Endothelial cell of umbilical vein (primary cell): ENCODE measurements around the gene SHISA9. TPM values are rescaled to one million over a fixed set of nuclear protein-coding genes. Genes with fewer than 3 reads are reported as not detected.

Source experiments
- BruUV-seq: library from RNA; stranded (reverse); fragments of 400-500 nt; replicated peaks from 2 replicates; lab custom pipeline; 2021; lab: Mats Ljungman, UMichigan
- CTCF ChIA-PET: fragments of 300-600, 350-600 bp; sonication (Branson Sonifier 250); formaldehyde crosslinking; loops from one replicate; lab custom pipeline; 2021; ENCODE audit warnings: antibody characterized with exemption, inconsistent platforms; lab: Charles Lee
- POLR2A ChIA-PET: fragments of 300-600, 350-600 bp; sonication (Branson Sonifier 250); formaldehyde crosslinking; loops from one replicate; lab custom pipeline; 2021; ENCODE audit warnings: antibody characterized with exemption, inconsistent platforms; lab: Charles Lee
- DNase-seq: peaks from one replicate; pipeline ENCODE4 v3.0.0-alpha.2; 2011; ENCODE audit warnings: low read depth, low spot score
- FAIRE-seq: peaks from 2 replicates; lab custom pipeline; 2011; peaks lifted over from hg19 to GRCh38; lab: Jason Lieb, UNC
- H2AFZ ChIP-seq: 2 replicates; pipeline ENCODE4 v1.6.0; 2012; ENCODE audit warnings: low read depth, low read length, control low read depth, inconsistent platforms
- H3K27ac ChIP-seq: 2 replicates; pipeline ENCODE4 v1.5.1; 2011; ENCODE audit warnings: low read depth, mild to moderate bottlenecking, control low read depth, low read length, moderate library complexity; ENCODE audit not compliant: insufficient read depth
- H3K27me3 ChIP-seq, 2 experiments: 2 replicates each; pipeline versions ENCODE4 v1.6.0 to v1.6.1; 2011; ENCODE audit warnings: low read length in 2 of 2, mixed read lengths in 1 of 2; ENCODE audit not compliant: control insufficient read depth in 2 of 2, insufficient read depth in 2 of 2
- H3K36me3 ChIP-seq, 2 experiments: 2 replicates in 1 of 2; 3 replicates in 1 of 2; pipeline ENCODE4 v1.5.1; 2011; ENCODE audit warnings: low read length in 2 of 2, mild to moderate bottlenecking in 1 of 2, moderate library complexity in 1 of 2; ENCODE audit not compliant: control insufficient read depth in 2 of 2, insufficient read depth in 2 of 2; ENCODE audit errors: extremely low read depth in 1 of 2
- H3K4me1 ChIP-seq: 3 replicates; pipeline ENCODE4 v1.5.1; 2011; ENCODE audit warnings: mild to moderate bottlenecking, low read length; ENCODE audit not compliant: control insufficient read depth, insufficient read depth; ENCODE audit errors: extremely low read depth
- H3K4me2 ChIP-seq: 2 replicates; pipeline ENCODE4 v1.6.1; 2011; ENCODE audit warnings: low read length, control low read depth, mixed read lengths; ENCODE audit not compliant: insufficient read depth
- H3K4me3 ChIP-seq, 3 experiments: fragments of 200-600 bp in 1 of 3; sonication (generic), shearing (Covaris generic) in 1 of 3; replicated peaks in 1 of 3; 2 replicates each; pipeline ENCODE4 v1.5.1; 2011 to 2016; ENCODE audit warnings: control low read depth in 3 of 3, low read length in 3 of 3, mild to moderate bottlenecking in 2 of 3, inconsistent platforms in 1 of 3, low read depth in 1 of 3, moderate library complexity in 1 of 3; ENCODE audit not compliant: insufficient read depth in 1 of 3
- H3K79me2 ChIP-seq: 2 replicates; pipeline ENCODE4 v1.6.0; 2012; ENCODE audit warnings: low read length, inconsistent platforms; ENCODE audit not compliant: control insufficient read depth, insufficient read depth
- H3K9ac ChIP-seq: replicated peaks from 2 replicates; pipeline ENCODE3; 2011; ENCODE audit warnings: low read length, control low read depth; ENCODE audit not compliant: insufficient read depth; ENCODE audit errors: extremely low read depth
- H3K9me1 ChIP-seq: replicated peaks from 3 replicates; pipeline ENCODE4 v1.6.0; 2011; ENCODE audit warnings: mild to moderate bottlenecking, low read length; ENCODE audit not compliant: control insufficient read depth, insufficient read depth; ENCODE audit errors: extremely low read depth
- H3K9me3 ChIP-seq: replicated peaks from 2 replicates; pipeline ENCODE4 v1.5.1; 2012; ENCODE audit warnings: low read length, inconsistent platforms; ENCODE audit not compliant: control insufficient read depth, insufficient read depth
- H4K20me1 ChIP-seq: replicated peaks from 2 replicates; pipeline ENCODE3; 2011; ENCODE audit warnings: mild to moderate bottlenecking, low read length; ENCODE audit not compliant: control insufficient read depth, insufficient read depth; ENCODE audit errors: extremely low read depth
- CTCF ChIP-seq, 2 donors: IDR thresholded peaks; 1 replicate in 1 of 2; 2 replicates in 1 of 2; pipeline ENCODE4 v1.5.1; 2011; ENCODE audit warnings: low read length in 2 of 2, mild to moderate bottlenecking in 2 of 2, moderate library complexity in 2 of 2, control low read depth in 1 of 2, inconsistent platforms in 1 of 2, low read depth in 1 of 2; ENCODE audit not compliant: insufficient read depth in 1 of 2; ENCODE audit errors: extremely low read depth in 1 of 2
- FOS ChIP-seq: IDR thresholded peaks from 2 replicates; pipeline ENCODE4 v1.6.1; 2011; ENCODE audit warnings: mild to moderate bottlenecking, low read length, moderate library complexity, borderline replicate concordance; ENCODE audit not compliant: insufficient read depth
- GATA2 ChIP-seq: IDR thresholded peaks from 2 replicates; pipeline ENCODE4 v1.7.0; 2011; ENCODE audit warnings: low read depth, mild to moderate bottlenecking, moderate library complexity, mixed read lengths, low read length; ENCODE audit not compliant: insufficient read length, insufficient read depth
- MAX ChIP-seq: IDR thresholded peaks from 2 replicates; pipeline ENCODE4 v1.6.1; 2011; ENCODE audit not compliant: insufficient read depth, insufficient read length
- MYC ChIP-seq: IDR thresholded peaks from one replicate; pipeline ENCODE4 v1.6.1; 2011; ENCODE audit warnings: mild to moderate bottlenecking, low read depth, low read length
- POLR2A ChIP-seq: IDR thresholded peaks from 2 replicates; pipeline ENCODE4 v1.6.1; 2012; ENCODE audit warnings: low read depth, mild to moderate bottlenecking, control low read depth, low read length
- dilution Hi-C: fragments of 300-500 bp; cut with MboI; formaldehyde crosslinking; loops from one replicate; pipeline ENCODE4 v1.15.0; 2019; ENCODE audit warnings: low sequenced_read_pairs; ENCODE audit not compliant: extremely low pct_ligation_motif_present
- intact Hi-C: fragments of 100-400 bp; cut with micrococcal nuclease; formaldehyde crosslinking; loops from one replicate; pipeline ENCODE4 v1.10.0; 2022
- polyA plus RNA-seq, 4 experiments: library from polyadenylated mRNA; depleted of rRNA in 3 of 4; stranded (reverse) in 3 of 4; unstranded in 1 of 4; fragments of >200 nt; gene quantifications; 2 replicates each; pipeline versions ENCODE4 v1.2.1 to v1.2.3, GENCODE V29; 2011 to 2012; ENCODE audit warnings: missing spikeins in 1 of 4
- total RNA-seq: library from RNA; stranded (reverse); gene quantifications from 2 replicates; pipeline ENCODE4 v1.2.3, GENCODE V29; 2021

The SHISA9 gene
- total and polyA plus RNA-seq, 2 donors (not counting 3 experiments of a cell fraction or from before 2014, with no cell fraction given): not detected

GRCh38 chr16:13264749-13265552, 363.6 kb downstream of the SHISA9 start:
- intact Hi-C loops (no loop called here), dilution Hi-C loops (no loop called here)
- Histone ChIP-seq H2AFZ (no peak overlapping the region), H3K27ac (no peak overlapping the region), H3K9ac (no peak overlapping the region), H3K4me3 (no peak overlapping the region), H3K4me2 (no peak overlapping the region), H4K20me1 (no peaks in the 10 kb centered on the region), H3K9me3 (peaks cover 2% of the 10 kb centered on the region), H3K36me3 (no peaks in the 10 kb centered on the region), H3K79me2 (no peaks in the 10 kb centered on the region), H3K9me1 (no peaks in the 10 kb centered on the region), H3K27me3 (no peaks in the 10 kb centered on the region), H3K4me1 (no peaks in the 10 kb centered on the region)
- DNase-seq (no peak), FAIRE-seq (no peak)
- BruUV-seq: no TSS peak
- POLR2A ChIA-PET: no interaction called here
- CTCF ChIA-PET: no interaction called here
- TF ChIP-seq CTCF (IDR thresholded peaks at IDR 0.05; ENCODE audit: extremely low read depth in 1 of 2, insufficient read depth in 1 of 2, low read depth in 1 of 2, low read length in 2 of 2) (no peak), MAX (no peak), MYC (no peak), GATA2 (no peak), FOS (no peak), POLR2A (no peak)
